Measurements from ENCODE around the gene CDH23. TPM values are rescaled to one million over a fixed set of nuclear protein-coding genes. Genes with fewer than 3 reads are reported as not detected.

Gene CDH23
- total and polyA plus RNA-seq, 2 of the 8 experiments (the other 6 are each of a cell fraction or from before 2014, with no cell fraction given) = 1.9 to 4.9 TPM

DNA sequence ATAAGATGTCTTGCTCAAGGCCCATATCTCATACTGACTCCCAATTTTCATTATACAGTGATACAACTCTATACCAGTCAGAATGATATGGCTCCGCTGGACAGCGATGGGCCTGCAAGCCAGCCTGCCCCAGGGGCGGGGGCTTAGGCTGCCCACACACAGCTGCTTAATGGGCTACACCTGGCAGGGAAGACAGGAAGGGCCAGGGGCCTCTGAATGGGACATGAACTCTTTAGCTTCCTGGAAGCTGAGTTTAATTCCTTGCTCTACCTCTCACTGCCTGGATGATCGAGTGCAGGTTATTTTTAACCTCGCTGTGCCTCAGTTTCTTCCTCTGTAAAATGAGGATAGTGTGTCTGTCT, 210.3 kb downstream of the CDH23 start:
- WGBS, 2 experiments (ENCODE audit: extremely low coverage in 1 of 2, insufficient coverage in 1 of 2, insufficient read length in 1 of 2, insufficient replicate concordance in 2 of 2, low coverage in 1 of 2, low lambda C conversion rate in 2 of 2, missing lambda C conversion rate in 1 of 2) = 81% methylated on average over 5 of the region's 5 CpGs; no CpG with 5 or more reads in 1 of the 2 experiments
- no peak for FAIRE-seq
- POLR2A ChIA-PET (ENCODE audit: partially characterized antibody) = no interaction called here

More for the DNA sequence above, 210.3 kb downstream of the CDH23 start:
- Histone ChIP-seq H3K14ac (ENCODE audit: insufficient read length) (no peak overlapping the region), H3K27me3 (replicated peaks in 1 of 4; ENCODE audit: control insufficient read depth in 3 of 4, extremely low read depth in 1 of 4, insufficient read depth in 3 of 4, low read length in 3 of 4) (no peaks in the 10 kb centered on the region), H3K9ac (replicated peaks in 1 of 4; ENCODE audit: extremely low read depth in 1 of 4, low read depth in 3 of 4, low read length in 3 of 4) (no peak overlapping the region), H3K4me1 (replicated peaks in 1 of 4; ENCODE audit: control insufficient read depth in 3 of 4, insufficient read depth in 4 of 4, low read length in 3 of 4) (peaks cover 3 to 15% (median 12%) of the 10 kb centered on the region in 4 experiments), H2BK120ac (replicated peaks; ENCODE audit: low read depth, low read length) (no peak overlapping the region), H2BK15ac (ENCODE audit: low read length) (no peak overlapping the region), H3K23me2 (ENCODE audit: low read depth, low read length) (peaks cover under 1% of the 10 kb centered on the region; the same call in 1 of the 2 replicates), H3K9me3 (ENCODE audit: insufficient read depth in 2 of 2, low read depth in 1 of 2, low read length in 1 of 2) (no peaks in the 10 kb centered on the region), H3K4me3 (ENCODE audit: extremely low read depth in 1 of 4, insufficient read depth in 2 of 4, low read depth in 3 of 4, low read length in 4 of 4) (no peak overlapping the region), H3K23ac (ENCODE audit: insufficient read length) (no peak overlapping the region), H3K4ac (replicated peaks; ENCODE audit: insufficient read length, low read depth, low read length) (no peak overlapping the region), H3K18ac (ENCODE audit: extremely low read depth, low read length) (no peak overlapping the region), H2BK20ac (ENCODE audit: low read length) (no peak overlapping the region), H3K27ac (ENCODE audit: low read depth, low read length) (no peak overlapping the region), H4K20me1 (replicated peaks in 1 of 2; ENCODE audit: control insufficient read depth in 1 of 2, insufficient read depth in 2 of 2, low read length in 2 of 2) (no peaks in the 10 kb centered on the region), H2BK5ac (ENCODE audit: low read depth, low read length) (no peak overlapping the region), H4K5ac (ENCODE audit: insufficient read length, low read depth, low read length) (no peak overlapping the region), H2AFZ (ENCODE audit: low read length) (no peak overlapping the region), H4K91ac (replicated peaks; ENCODE audit: insufficient read length, low read length) (no peak overlapping the region), H4K8ac (ENCODE audit: extremely low read depth, insufficient read depth, low read length) (no peak overlapping the region), H2BK12ac (ENCODE audit: low read depth, low read length) (no peak overlapping the region), H3K4me2 (ENCODE audit: insufficient read depth in 1 of 2, low read depth in 2 of 2, low read length in 2 of 2) (no peak overlapping the region), H2AK5ac (ENCODE audit: low read depth, low read length) (no peak overlapping the region), H3K56ac (replicated peaks; ENCODE audit: insufficient read length, low read depth, low read length) (no peak overlapping the region), H3K36me3 (ENCODE audit: control insufficient read depth in 2 of 4, insufficient read depth in 4 of 4, low read length in 3 of 4) (no peaks in the 10 kb centered on the region), H3K79me2 (ENCODE audit: control insufficient read depth in 1 of 2, insufficient read depth in 2 of 2, low read length in 2 of 2) (no peaks in the 10 kb centered on the region), H3K79me1 (ENCODE audit: low read depth, low read length) (no peaks in the 10 kb centered on the region)
- no peak for DNase-seq (ENCODE audit: low read depth in 1 of 2, low spot score in 2 of 2)
- CTCF ChIA-PET (ENCODE audit: partially characterized antibody) = interaction anchor here (0.8 to 9.2 kb wide), 16 partner anchors 9 to 300 kb away, joined by 3 to 169 read pairs (median 9); partner anchors contain the start of gene CDH23
- TF ChIP-seq CTBP2 (IDR thresholded peaks at IDR 0.05; ENCODE audit: borderline replicate concordance, insufficient read depth, insufficient read length, low read length) = no peak
- TF ChIP-seq EGR1 (IDR thresholded peaks at IDR 0.05; ENCODE audit: borderline replicate concordance, low read depth, low read length) = no peak
- TF ChIP-seq SUZ12 (IDR thresholded peaks at IDR 0.05; ENCODE audit: low read length) = no peak
- no peak for TF ChIP-seq SP2 (IDR thresholded peaks at IDR 0.05; ENCODE audit: low read length)
- no peak for TF ChIP-seq ZNF274 (IDR thresholded peaks at IDR 0.05; ENCODE audit: borderline replicate concordance, extremely low read depth, low read length)
- no peak for TF ChIP-seq POU5F1 (IDR thresholded peaks at IDR 0.05; ENCODE audit: low read depth, low read length)
- no peak for TF ChIP-seq KDM5A (IDR thresholded peaks at IDR 0.05; ENCODE audit: low read length)
- TF ChIP-seq TAF7 (optimal IDR thresholded peaks at IDR 0.05; ENCODE audit: borderline replicate concordance, low read depth, low read length) = no peak
- TF ChIP-seq NANOG (IDR thresholded peaks at IDR 0.05; ENCODE audit: insufficient read depth, low read depth, low read length, poor library complexity, severe bottlenecking) = no peak
- TF ChIP-seq SP1 (IDR thresholded peaks at IDR 0.05; ENCODE audit: low read depth, low read length) = no peak
- TF ChIP-seq KDM4A (IDR thresholded peaks at IDR 0.05; ENCODE audit: low read depth, low read length, severe bottlenecking) = no peak
- TF ChIP-seq JUN (IDR thresholded peaks at IDR 0.05; ENCODE audit: low read depth, low read length) = no peak
- TF ChIP-seq KDM1A (IDR thresholded peaks at IDR 0.05; ENCODE audit: borderline replicate concordance, low read length) = no peak
